Endodermal cell (in vitro differentiated cells): Measurements from ENCODE around the gene COL4A4. TPM values are rescaled to one million over a fixed set of nuclear protein-coding genes. Genes with fewer than 3 reads are reported as not detected.

Source experiments
- DNase-seq: peaks from one replicate; pipeline ENCODE4 v3.0.0-alpha.2; 2017
- H3K27ac ChIP-seq: 2 replicates; pipeline ENCODE4 v1.5.1; 2013; ENCODE audit warnings: mild to moderate bottlenecking, low read depth, low read length, moderate library complexity
- H3K27me3 ChIP-seq: 2 replicates; pipeline ENCODE4 v1.6.1; 2013; ENCODE audit warnings: mild to moderate bottlenecking, low read length, moderate library complexity; ENCODE audit not compliant: insufficient read depth, control insufficient read depth, poor library complexity, severe bottlenecking
- H3K36me3 ChIP-seq: 2 replicates; pipeline ENCODE4 v1.7.0; 2013; ENCODE audit warnings: mild to moderate bottlenecking, low read length, moderate library complexity; ENCODE audit not compliant: control insufficient read depth, insufficient read depth
- H3K4me1 ChIP-seq: one replicate; pipeline ENCODE4 v1.7.0; 2013; ENCODE audit warnings: low read length; ENCODE audit not compliant: control insufficient read depth, insufficient read depth
- H3K4me3 ChIP-seq: 2 replicates; pipeline ENCODE4 v1.5.1; 2013; ENCODE audit warnings: mild to moderate bottlenecking, low read length, moderate library complexity
- H3K9ac ChIP-seq: 2 replicates; pipeline ENCODE4 v1.6.1; 2013; ENCODE audit warnings: mild to moderate bottlenecking, low read length, moderate library complexity; ENCODE audit not compliant: poor library complexity, severe bottlenecking; ENCODE audit errors: extremely low read depth
- H3K9me3 ChIP-seq: 2 replicates; pipeline ENCODE4 v1.6.1; 2013; ENCODE audit warnings: mild to moderate bottlenecking, low read length, moderate library complexity; ENCODE audit not compliant: control insufficient read depth
- H3K27ac Mint-ChIP-seq: 2 replicates; pipeline ENCODE4 v1.8.0; 2020; ENCODE audit warnings: mixed read lengths
- H3K27me3 Mint-ChIP-seq: 2 replicates; pipeline ENCODE4 v1.8.0; 2021; ENCODE audit warnings: mild to moderate bottlenecking, mixed read lengths; ENCODE audit not compliant: insufficient read depth
- H3K36me3 Mint-ChIP-seq: 2 replicates; pipeline ENCODE4 v1.8.0; 2020; ENCODE audit warnings: low read depth, mixed read lengths
- H3K4me1 Mint-ChIP-seq: 2 replicates; pipeline ENCODE4 v1.8.0; 2020; ENCODE audit warnings: mixed read lengths
- H3K4me3 Mint-ChIP-seq: 2 replicates; pipeline ENCODE4 v1.8.0; 2020; ENCODE audit warnings: mild to moderate bottlenecking, moderate library complexity, mixed read lengths
- H3K9me3 Mint-ChIP-seq: 2 replicates; pipeline ENCODE4 v1.8.0; 2020; ENCODE audit warnings: mild to moderate bottlenecking, mixed read lengths
- WGBS, 2 experiments: methylation state at CpG; one replicate each; pipeline versions ENCODE4 v1.1.5 to v1.1.7; 2013; ENCODE audit warnings: missing lambda C conversion rate in 2 of 2, mixed read lengths in 1 of 2; ENCODE audit not compliant: insufficient coverage in 1 of 2, insufficient read length in 1 of 2; 5-methylcytosine and 5-hydroxymethylcytosine counted together
- total RNA-seq, 2 donors: library from RNA; stranded (reverse); fragmentation: NEBNext Ultra II Directional in 1 of 2; extraction: Animal tissue kit (Norgen Biotek cat#: 25700) in 1 of 2; gene quantifications; 2 replicates in 1 of 2; 3 replicates in 1 of 2; pipeline ENCODE4 v1.2.1, GENCODE V29; 2021
- TF ChIP-seq, protein P1 (sequence below): fragments of 200-600 bp; sonication (generic); conservative IDR thresholded peaks from 2 replicates; pipeline ENCODE4 v1.5.0; 2021; ENCODE audit warnings: antibody characterized with exemption, mild to moderate bottlenecking

The COL4A4 gene
- total RNA-seq, 2 donors from 2014 or later = 2.2 to 2.9 TPM

DNA sequence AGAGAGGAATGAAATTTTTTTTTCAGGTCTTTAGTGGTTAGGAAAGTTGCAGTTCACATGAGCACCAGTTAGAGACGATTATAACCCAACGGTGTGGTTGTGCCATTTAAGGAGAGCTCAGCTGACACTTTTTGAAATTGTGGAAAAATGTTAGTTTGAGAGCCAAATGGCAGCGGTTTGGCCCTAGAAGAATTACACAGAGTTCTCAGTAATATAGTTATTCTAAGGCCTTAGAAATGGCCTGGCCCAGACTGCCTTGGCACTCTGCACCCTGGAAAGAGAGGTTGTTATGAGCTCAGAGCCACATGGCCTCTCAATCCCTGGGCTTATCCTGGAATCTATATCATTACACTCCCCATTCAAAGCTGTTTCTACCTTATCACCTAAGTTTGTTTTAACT, 210.8 kb downstream of the COL4A4 start:
- DNase-seq = no peak

More for the DNA sequence above, 210.8 kb downstream of the COL4A4 start:
- Histone ChIP-seq H3K27ac (no peak overlapping the region), H3K4me3 (no peak overlapping the region), H3K36me3 (no peaks in the 10 kb centered on the region), H3K9ac (no peak overlapping the region), H3K27me3 (no peaks in the 10 kb centered on the region), H3K4me1 (no peaks in the 10 kb centered on the region), H3K9me3 (peaks cover 8% of the 10 kb centered on the region)
- H3K27ac Mint-ChIP-seq = no peak overlapping the region
- 91 to 100% methylated on average over 3 of the region's 3 CpGs for WGBS, 2 experiments
- no peaks in the 10 kb centered on the region for H3K36me3 Mint-ChIP-seq
- TF ChIP-seq, protein P1, sequence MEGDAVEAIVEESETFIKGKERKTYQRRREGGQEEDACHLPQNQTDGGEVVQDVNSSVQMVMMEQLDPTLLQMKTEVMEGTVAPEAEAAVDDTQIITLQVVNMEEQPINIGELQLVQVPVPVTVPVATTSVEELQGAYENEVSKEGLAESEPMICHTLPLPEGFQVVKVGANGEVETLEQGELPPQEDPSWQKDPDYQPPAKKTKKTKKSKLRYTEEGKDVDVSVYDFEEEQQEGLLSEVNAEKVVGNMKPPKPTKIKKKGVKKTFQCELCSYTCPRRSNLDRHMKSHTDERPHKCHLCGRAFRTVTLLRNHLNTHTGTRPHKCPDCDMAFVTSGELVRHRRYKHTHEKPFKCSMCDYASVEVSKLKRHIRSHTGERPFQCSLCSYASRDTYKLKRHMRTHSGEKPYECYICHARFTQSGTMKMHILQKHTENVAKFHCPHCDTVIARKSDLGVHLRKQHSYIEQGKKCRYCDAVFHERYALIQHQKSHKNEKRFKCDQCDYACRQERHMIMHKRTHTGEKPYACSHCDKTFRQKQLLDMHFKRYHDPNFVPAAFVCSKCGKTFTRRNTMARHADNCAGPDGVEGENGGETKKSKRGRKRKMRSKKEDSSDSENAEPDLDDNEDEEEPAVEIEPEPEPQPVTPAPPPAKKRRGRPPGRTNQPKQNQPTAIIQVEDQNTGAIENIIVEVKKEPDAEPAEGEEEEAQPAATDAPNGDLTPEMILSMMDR = no peak
- peaks cover 6% of the 10 kb centered on the region for H3K4me1 Mint-ChIP-seq
- H3K27me3 Mint-ChIP-seq = no peaks in the 10 kb centered on the region
- H3K9me3 Mint-ChIP-seq = peaks cover 5% of the 10 kb centered on the region
- H3K4me3 Mint-ChIP-seq = no peak overlapping the region

Other genes with a start within 250 kb of the COL4A4 start
- 1 to 10 TPM; 1.7 to 2.4 TPM for gene COL4A3, start 419 bp upstream of the COL4A4 start, total RNA-seq
- 10 to 100 TPM; 74.8 to 93.0 TPM for gene MFF, start 161.0 kb upstream of the COL4A4 start, total RNA-seq
- gene TM4SF20, start 215.1 kb upstream of the COL4A4 start, total RNA-seq = not detected
- not detected for gene SCYGR1, start 223.7 kb upstream of the COL4A4 start, total RNA-seq